GM13977 (cell line): ENCODE results near the gene NALCN.

ENCODE experiments used
- DNase-seq: peaks from one replicate; pipeline ENCODE4 v3.0.0; 2012; ENCODE audit warnings: low spot score
- in situ Hi-C: fragments of 300-500 bp; cut with MboI; formaldehyde crosslinking; loops from one replicate; pipeline ENCODE4 v1.12.0; 2022; ENCODE audit warnings: low sequenced_read_pairs, low pct_unique_long_range_greater_than_20kb, mixed read lengths, inconsistent platforms; ENCODE audit not compliant: unreplicated experiment
- TF ChIP-seq, protein P1 (sequence below): IDR thresholded peaks from 2 replicates; pipeline ENCODE4 v1.5.1; 2012; ENCODE audit warnings: mild to moderate bottlenecking, control low read depth; ENCODE audit not compliant: insufficient read depth; ENCODE audit errors: extremely low read depth, missing control alignments

NALCN gene

DNA sequence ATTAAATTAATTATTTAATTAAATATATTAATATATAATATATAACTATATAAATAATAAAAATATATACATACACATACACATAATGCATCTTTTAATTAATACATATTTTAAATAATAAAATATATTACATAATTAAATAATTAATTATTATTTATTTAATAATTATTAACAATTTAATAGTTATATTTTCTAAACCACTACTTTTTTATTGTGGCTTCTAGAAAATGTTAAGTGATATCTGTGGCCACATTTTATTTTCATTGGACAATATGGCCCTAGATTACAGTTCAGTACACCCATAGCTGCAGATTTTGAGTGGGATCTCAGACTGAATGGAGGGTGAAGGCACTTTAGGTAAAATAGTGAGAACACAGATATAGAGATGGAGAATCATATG is 335.7 kb downstream of the NALCN start:
- no peak for DNase-seq
- TF ChIP-seq, protein P1, sequence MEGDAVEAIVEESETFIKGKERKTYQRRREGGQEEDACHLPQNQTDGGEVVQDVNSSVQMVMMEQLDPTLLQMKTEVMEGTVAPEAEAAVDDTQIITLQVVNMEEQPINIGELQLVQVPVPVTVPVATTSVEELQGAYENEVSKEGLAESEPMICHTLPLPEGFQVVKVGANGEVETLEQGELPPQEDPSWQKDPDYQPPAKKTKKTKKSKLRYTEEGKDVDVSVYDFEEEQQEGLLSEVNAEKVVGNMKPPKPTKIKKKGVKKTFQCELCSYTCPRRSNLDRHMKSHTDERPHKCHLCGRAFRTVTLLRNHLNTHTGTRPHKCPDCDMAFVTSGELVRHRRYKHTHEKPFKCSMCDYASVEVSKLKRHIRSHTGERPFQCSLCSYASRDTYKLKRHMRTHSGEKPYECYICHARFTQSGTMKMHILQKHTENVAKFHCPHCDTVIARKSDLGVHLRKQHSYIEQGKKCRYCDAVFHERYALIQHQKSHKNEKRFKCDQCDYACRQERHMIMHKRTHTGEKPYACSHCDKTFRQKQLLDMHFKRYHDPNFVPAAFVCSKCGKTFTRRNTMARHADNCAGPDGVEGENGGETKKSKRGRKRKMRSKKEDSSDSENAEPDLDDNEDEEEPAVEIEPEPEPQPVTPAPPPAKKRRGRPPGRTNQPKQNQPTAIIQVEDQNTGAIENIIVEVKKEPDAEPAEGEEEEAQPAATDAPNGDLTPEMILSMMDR, result no peak
- in situ Hi-C loops, result no loop called here

DNA sequence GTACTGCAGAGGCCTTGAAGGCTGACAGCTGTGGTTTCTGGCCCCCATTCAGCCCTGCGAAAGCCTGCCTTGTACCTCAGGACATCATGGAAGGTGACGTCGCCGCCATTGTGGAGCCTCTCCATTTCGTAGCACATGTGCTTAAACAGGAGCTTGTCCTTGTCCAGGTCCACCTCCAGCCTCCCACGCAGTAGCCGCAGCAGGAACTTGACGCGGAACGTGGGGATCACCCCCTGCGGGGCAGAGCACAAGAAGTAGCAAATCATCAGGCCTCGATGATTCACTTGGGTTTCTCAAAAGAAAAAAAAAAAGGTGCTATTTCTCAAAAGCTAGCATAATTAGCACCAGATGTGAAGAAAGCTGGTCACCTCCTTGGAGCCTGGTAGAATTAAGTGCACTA is 351.0 kb downstream of the NALCN start:
- no peak for DNase-seq
- TF ChIP-seq, protein P1, result no peak
- in situ Hi-C loops, result no loop called here

DNA sequence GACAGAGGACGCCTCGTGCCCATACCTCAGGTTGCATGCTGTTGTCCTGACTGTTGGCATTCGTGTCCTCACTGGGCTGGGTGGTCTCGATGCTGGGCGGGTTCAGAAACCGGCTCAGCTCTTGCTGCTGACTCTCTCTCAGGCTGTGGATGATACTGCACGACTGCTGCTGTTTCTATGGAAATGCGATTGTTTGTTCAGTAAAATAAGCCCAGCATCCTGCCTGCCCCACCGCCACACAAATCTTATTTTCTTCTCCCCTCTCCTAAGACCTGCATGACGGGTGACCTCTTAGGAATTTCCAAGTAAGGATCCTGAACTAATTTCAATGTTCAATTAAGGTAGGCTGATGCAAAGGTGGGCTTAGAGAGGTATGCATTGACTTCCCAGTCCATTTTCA is 356.5 kb downstream of the NALCN start:
- TF ChIP-seq, protein P1, result no peak
- no peak for DNase-seq
- in situ Hi-C loops, result no loop called here

DNA sequence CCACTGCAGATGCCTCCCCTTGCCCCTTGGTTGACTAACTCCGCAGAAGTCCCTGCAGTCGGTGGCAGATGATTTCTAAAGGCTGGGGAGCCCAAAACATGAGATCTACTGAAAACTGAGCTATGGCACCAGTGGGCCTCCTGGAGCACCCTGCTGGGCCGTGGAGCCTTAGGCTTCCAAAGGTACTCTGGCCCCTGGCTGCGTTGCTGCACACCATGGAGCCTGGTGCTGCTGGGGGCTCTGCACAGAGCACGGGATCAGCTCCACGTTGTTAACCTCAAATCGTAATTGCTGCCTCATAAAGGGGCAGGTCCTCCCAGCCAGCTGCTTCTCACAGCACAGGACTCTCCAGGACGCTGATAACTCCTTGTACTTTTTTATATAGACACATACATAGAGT is 357.5 kb downstream of the NALCN start:
- TF ChIP-seq, protein P1, result no peak
- in situ Hi-C loops, result no loop called here
- no peak for DNase-seq

DNA sequence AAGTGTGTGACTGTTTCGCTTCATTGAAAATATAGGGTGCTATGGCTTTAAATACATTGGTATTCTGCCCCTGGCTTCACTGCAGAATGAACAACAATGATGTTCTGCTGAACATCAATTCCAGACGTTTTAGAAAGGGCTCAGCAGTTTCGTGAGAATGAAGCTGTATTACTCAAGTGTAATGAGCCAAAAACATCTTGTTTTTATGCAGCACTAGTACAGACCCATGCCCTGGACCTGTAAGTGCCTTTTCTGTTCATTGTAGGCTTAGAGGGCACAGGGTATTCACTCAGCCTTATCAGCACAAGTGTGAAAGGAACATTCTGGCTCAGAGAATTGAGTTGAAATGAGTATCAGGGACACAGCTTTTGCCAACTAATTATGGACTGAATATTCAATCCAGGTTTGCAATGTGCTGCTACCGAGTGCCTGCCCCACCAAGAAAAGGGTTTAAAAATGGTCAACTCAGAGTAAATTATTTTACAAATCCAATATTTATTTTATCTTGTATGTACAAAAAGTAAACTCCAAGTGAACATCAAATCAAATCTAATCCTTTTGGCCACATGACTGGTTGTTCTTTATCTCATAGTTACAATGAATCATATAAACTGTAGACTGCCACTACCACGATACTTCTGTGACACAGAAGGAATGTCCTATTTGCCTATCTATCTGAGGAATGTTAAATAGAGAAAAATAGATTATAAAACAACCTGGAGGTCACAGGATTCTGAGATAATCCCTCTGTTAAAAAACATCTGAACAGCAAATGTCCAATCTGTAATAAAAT is 362.8 kb downstream of the NALCN start:
- DNase-seq, result no peak
- TF ChIP-seq, protein P1, result no peak
- in situ Hi-C loops, result no loop called here

DNA sequence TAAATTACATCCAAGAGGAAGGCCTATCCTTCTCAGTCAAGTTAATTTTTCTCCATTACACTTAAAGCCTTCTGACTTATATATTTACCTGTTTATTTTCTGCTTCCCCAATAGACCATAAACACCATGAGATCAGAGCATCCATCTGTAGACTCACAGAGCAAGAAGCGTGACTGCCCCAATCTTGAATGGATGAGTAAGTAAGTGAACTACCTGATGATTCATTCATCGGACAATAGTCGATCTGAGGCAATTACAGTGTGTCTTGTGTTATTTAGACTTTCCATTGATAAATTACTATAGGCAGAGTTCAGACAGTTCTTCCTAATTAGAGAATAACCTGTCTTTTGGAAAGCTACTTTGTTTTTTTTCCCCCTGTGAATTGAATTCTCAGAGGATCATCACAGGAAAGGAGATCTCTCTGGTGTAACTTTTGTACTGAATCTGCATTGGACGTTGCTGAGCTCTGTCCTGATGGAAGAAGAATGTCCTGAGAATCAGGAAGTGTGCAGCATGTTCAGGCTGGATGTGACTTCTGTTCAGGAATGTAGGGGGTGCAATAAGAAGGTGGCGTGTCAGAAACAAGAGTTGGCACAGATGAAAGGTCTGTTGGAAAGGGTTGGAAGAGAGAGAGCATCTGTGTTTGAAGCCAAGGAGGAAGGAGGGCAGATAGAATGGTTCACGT is 367.0 kb downstream of the NALCN start:
- TF ChIP-seq, protein P1, result no peak
- DNase-seq, result no peak
- in situ Hi-C loops, result no loop called here
